ENCODE measurements around the gene NAMPT.

NAMPT gene

GRCh38 chr7:106281127-106281526 lies 3.7 kb downstream of the NAMPT start:
- no peak for TF ChIP-seq CTCF (IDR thresholded peaks at IDR 0.05; ENCODE audit: insufficient read depth, low read depth, low read length, missing control alignments)
- no peak for DNase-seq (ENCODE audit: low read depth)
- no peak overlapping the region for H3K4me3 ChIP-seq (ENCODE audit: low read length)

GRCh38 chr7:106279425-106280197 lies 5.2 kb downstream of the NAMPT start:
- no peak for TF ChIP-seq CTCF (IDR thresholded peaks at IDR 0.05; ENCODE audit: insufficient read depth, low read depth, low read length, missing control alignments)
- DNase-seq (ENCODE audit: low read depth) = no peak
- no peak overlapping the region for H3K4me3 ChIP-seq (ENCODE audit: low read length)

- TF ChIP-seq CTCF (IDR thresholded peaks at IDR 0.05; ENCODE audit: insufficient read depth, low read depth, low read length, missing control alignments) = no peak
- DNase-seq (ENCODE audit: low read depth) = no peak
- H3K4me3 ChIP-seq (ENCODE audit: low read length) = no peak overlapping the region
Measured at GRCh38 chr7:106278695-106279094, 6.1 kb downstream of the NAMPT start.

- TF ChIP-seq CTCF (IDR thresholded peaks at IDR 0.05; ENCODE audit: insufficient read depth, low read depth, low read length, missing control alignments) = no peak
- no peak overlapping the region for H3K4me3 ChIP-seq (ENCODE audit: low read length)
- DNase-seq (ENCODE audit: low read depth) = no peak
Measured at GRCh38 chr7:106277976-106278375, 6.8 kb downstream of the NAMPT start.

GRCh38 chr7:106276513-106276912 lies 8.3 kb downstream of the NAMPT start:
- no peak for TF ChIP-seq CTCF (IDR thresholded peaks at IDR 0.05; ENCODE audit: insufficient read depth, low read depth, low read length, missing control alignments)
- H3K4me3 ChIP-seq (ENCODE audit: low read length) = no peak overlapping the region
- DNase-seq (ENCODE audit: low read depth) = no peak

GRCh38 chr7:106273009-106273668 lies 11.6 kb downstream of the NAMPT start:
- DNase-seq (ENCODE audit: low read depth) = no peak
- no peak overlapping the region for H3K4me3 ChIP-seq (ENCODE audit: low read length)
- TF ChIP-seq CTCF (IDR thresholded peaks at IDR 0.05; ENCODE audit: insufficient read depth, low read depth, low read length, missing control alignments) = no peak
